NCI-H2107 treated with DMSO at 0.1 percent for 48 hours (cell line): ENCODE data around the gene CSAG1.
"Not testable (repeated sequence)": the region's sequence is repeated elsewhere in the genome, so short reads cannot be mapped to it uniquely, and the experiment has no call there.

ENCODE experiments used
- DNase-seq: peaks from one replicate; lab custom pipeline; 2025; ENCODE audit not compliant: unreplicated experiment; lab: John Stamatoyannopoulos, UW

CSAG1 gene

DNA sequence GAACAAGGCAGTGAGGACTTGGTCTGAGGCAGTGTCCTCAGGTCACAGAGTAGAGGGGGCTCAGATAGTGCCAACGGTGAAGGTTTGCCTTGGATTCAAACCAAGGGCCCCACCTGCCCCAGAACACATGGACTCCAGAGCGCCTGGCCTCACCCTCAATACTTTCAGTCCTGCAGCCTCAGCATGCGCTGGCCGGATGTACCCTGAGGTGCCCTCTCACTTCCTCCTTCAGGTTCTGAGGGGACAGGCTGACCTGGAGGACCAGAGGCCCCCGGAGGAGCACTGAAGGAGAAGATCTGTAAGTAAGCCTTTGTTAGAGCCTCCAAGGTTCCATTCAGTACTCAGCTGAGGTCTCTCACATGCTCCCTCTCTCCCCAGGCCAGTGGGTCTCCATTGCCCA, 33.1 kb downstream of the CSAG1 start:
- DNase-seq = not testable (repeated sequence)

DNA sequence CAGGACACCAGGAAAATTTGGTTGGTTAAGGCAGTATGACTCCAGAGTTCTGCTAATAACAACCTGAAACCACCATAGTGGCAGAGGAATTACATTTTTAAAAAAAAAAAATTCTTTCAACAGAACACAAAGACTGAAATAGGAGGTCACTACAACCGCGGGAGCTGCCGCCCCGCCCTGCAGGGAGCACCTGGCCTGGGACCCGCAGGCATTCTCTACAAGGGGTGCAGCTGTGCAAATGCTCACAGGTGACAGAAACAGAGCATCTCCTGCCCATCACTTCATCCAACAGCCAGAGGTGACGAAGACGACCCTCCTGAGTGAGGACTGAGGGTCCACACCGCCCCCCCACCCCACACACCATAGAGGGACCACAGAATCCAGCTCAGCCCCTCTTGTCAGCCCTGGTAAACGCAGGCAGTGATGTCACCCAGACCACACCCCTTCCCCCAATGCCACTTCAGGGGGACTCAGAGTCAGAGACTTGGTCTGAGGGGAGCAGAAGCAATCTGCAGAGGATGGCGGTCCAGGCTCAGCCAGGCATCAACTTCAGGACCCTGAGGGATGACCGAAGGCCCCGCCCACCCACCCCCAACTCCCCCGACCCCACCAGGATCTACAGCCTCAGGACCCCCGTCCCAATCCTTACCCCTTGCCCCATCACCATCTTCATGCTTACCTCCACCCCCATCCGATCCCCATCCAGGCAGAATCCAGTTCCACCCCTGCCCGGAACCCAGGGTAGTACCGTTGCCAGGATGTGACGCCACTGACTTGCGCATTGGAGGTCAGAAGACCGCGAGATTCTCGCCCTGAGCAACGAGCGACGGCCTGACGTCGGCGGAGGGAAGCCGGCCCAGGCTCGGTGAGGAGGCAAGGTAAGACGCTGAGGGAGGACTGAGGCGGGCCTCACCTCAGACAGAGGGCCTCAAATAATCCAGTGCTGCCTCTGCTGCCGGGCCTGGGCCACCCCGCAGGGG, 35.3 kb downstream of the CSAG1 start, which contains the start of gene MAGEA3:
Gene MAGEA3 (plus strand): TSS at position 843 of the 980 bp plus-strand sequence. CDS start 2,039 bp downstream, outside the sequence.
- DNase-seq = not testable (repeated sequence)

DNA sequence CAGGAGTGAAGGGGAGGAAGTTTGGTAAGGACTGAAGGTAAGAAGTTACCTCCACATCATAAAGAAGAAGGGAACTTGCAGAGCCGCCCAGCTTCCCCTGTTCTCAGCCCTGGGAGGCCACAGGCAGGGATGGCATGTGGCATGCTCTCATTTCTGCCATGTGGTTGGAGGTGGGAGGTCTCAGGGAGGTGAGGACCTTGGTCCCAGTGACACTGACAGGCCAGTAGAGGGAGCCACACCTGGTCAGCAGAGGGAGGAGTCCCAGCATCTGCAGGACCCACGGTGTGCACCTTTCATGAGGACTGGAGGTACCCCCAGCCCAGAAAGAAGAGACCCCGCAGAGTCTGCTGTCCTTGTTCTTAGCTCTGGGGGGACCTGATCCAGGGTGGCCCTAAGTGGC, 52.5 kb downstream of the CSAG1 start:
- not testable (repeated sequence) for DNase-seq
